ENCODE data around the gene ASRGL1.
"Not testable (repeated sequence)": the region's sequence is repeated elsewhere in the genome, so short reads cannot be mapped to it uniquely, and the experiment has no call there.

ASRGL1 gene

DNA sequence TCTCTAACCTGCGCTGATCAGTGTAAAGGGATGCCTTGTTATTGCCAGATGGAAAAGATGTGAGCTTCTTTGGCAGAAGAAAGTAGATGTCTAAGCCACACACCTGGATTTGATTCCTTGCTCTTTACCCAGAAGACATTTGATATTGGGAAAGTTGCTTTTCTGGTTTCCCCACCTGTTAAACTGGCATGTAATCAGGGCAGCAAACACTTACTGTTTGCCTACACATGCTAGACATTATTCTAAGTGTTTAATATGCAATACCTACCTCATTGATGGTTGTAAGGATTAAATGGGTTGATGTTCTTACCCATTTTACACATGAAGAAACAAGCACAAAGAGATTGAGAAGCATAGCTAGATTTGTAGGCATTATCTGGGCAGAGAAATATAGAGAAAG lies 16.6 kb downstream of the ASRGL1 start:
- DNase-seq (ENCODE audit: low read depth), result no peak
- H3K4me3 ChIP-seq (ENCODE audit: control insufficient read depth, low read depth, low read length), result no peak overlapping the region
- TF ChIP-seq, protein P1, sequence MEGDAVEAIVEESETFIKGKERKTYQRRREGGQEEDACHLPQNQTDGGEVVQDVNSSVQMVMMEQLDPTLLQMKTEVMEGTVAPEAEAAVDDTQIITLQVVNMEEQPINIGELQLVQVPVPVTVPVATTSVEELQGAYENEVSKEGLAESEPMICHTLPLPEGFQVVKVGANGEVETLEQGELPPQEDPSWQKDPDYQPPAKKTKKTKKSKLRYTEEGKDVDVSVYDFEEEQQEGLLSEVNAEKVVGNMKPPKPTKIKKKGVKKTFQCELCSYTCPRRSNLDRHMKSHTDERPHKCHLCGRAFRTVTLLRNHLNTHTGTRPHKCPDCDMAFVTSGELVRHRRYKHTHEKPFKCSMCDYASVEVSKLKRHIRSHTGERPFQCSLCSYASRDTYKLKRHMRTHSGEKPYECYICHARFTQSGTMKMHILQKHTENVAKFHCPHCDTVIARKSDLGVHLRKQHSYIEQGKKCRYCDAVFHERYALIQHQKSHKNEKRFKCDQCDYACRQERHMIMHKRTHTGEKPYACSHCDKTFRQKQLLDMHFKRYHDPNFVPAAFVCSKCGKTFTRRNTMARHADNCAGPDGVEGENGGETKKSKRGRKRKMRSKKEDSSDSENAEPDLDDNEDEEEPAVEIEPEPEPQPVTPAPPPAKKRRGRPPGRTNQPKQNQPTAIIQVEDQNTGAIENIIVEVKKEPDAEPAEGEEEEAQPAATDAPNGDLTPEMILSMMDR (conservative IDR thresholded peaks at IDR 0.05; ENCODE audit: control insufficient read depth, insufficient read depth, low read depth, low read length), result no peak

DNA sequence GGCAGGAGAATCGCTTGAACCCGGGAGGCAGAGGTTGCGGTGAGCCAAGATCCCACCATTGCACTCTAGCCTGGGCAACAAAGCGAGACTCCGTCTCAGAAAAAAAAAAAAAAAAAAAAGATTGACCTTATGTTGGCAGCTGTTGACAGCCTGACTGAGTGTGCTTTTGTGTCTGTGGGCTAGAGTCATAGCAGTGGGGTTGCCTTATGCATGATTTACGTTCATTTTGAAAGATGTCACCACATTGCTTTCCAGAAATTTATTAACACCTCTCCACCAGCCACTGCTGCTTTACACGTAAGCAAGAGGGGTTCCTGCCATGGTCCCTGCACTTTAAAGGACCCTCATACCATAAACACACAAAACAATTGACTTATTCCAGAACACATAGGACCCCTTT lies 21.0 kb downstream of the ASRGL1 start:
- H3K4me3 ChIP-seq (ENCODE audit: control insufficient read depth, low read depth, low read length), result no peak overlapping the region
- TF ChIP-seq, protein P1 (conservative IDR thresholded peaks at IDR 0.05; ENCODE audit: control insufficient read depth, insufficient read depth, low read depth, low read length), result no peak
- no peak for DNase-seq (ENCODE audit: low read depth)

DNA sequence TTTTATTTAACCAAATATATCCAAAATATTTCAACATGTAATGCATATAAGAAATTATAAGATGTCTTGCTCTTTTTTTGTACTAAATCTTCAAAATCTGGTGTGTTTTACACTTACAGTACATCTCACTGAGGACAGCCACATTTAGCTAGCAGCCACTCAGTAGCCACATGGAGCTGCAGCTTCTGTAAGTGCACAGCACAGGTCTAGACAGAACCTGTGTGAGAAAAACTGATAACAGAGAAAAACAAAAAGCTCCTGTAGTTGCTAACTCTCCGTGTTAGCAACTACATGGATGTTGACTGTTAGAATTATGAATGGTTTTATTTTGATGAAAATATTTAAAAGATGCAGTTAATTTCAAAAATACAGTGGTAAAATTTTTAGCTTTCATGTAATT lies 22.2 kb downstream of the ASRGL1 start:
- no peak overlapping the region for H3K4me3 ChIP-seq (ENCODE audit: control insufficient read depth, low read depth, low read length)
- no peak for DNase-seq (ENCODE audit: low read depth)
- TF ChIP-seq, protein P1 (conservative IDR thresholded peaks at IDR 0.05; ENCODE audit: control insufficient read depth, insufficient read depth, low read depth, low read length), result no peak

DNA sequence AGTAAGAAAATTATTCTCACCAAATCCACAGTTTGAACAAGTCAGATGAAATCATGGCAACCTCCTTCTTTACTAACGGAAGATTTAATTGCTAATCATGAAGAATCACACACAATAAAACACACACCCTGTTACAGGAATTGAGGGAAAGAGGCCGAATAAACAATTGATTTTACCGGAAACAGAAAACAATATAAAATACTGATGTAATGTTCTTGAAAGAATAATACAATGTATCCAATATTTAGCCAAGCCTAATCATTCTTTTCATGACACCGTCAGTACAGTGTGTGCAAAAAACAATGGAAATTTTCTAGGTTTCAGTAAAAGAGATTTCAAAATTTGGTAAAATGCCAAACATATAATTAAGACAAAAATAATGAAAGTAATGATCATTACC lies 23.4 kb downstream of the ASRGL1 start:
- no peak for DNase-seq (ENCODE audit: low read depth)

DNA sequence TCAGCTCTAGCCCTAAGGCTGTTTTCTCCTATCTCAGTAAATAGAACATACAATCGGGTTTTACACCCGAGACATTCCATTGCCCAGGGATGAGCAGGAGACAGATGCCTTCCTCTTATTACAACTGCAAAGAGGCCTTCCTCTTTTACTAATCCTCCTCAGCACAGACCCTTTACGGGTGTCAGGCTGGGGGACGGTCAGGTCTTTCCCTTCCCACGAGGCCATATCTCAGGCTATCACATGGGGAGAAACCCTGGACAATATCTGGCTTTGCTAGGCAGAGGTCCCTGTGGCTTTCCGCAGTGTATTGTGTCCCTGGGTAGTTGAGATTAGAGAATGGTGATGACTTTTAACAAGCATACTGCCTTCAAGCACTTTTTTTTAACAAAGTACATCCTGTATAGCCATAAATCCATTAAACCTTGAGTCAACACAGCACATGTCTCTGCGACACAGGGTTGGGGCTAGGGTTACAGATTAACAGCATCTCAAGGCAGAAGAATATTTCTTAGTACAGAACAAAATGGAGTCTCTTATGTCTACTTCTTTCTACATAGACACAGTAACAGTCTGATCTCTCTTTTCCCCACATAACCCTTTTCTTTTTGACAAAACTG lies 31.7 kb downstream of the ASRGL1 start:
- not testable (repeated sequence) for DNase-seq (ENCODE audit: low read depth); H3K4me3 ChIP-seq (ENCODE audit: control insufficient read depth, low read depth, low read length)

More for the DNA sequence above, 23.4 kb downstream of the ASRGL1 start:
- TF ChIP-seq, protein P1 (conservative IDR thresholded peaks at IDR 0.05; ENCODE audit: control insufficient read depth, insufficient read depth, low read depth, low read length), result no peak
- H3K4me3 ChIP-seq (ENCODE audit: control insufficient read depth, low read depth, low read length), result no peak overlapping the region

DNA sequence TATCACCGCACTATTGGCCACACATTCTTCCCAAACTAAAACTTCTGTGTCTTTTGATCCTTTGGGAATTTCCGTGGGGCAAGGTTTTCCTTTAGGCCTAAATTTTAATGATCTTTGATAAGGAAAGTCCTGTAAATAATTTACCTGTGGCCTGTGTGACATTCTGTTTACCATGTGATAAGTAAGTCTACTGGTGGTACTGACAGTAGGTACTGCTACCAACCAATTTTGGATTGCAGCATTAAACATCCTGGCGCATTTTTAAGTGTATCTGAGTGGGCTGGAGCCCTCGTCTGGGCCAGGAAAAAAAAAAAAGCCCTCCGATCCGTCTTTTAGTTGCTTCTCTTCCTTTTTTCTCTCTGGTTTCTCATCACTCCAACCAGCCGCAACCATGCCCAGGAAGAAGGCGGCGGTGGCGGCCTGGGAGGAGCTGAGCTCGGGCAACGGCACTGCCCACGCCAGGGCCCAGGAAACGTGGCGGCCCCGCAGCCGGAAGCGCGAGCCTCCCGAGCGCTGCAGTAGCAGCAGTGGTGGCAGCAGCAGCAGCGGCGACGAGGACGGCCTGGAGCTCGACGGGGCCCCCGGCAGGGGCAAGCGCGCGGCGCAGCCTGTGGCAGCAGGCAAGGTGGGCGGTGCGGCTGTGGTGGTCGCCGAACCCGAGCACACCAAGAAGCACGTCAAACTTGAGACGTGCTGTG lies 33.6 kb downstream of the ASRGL1 start:
- no peak overlapping the region for H3K4me3 ChIP-seq (ENCODE audit: control insufficient read depth, low read depth, low read length)
- DNase-seq (ENCODE audit: low read depth), result no peak
- TF ChIP-seq, protein P1 (conservative IDR thresholded peaks at IDR 0.05; ENCODE audit: control insufficient read depth, insufficient read depth, low read depth, low read length), result no peak

DNA sequence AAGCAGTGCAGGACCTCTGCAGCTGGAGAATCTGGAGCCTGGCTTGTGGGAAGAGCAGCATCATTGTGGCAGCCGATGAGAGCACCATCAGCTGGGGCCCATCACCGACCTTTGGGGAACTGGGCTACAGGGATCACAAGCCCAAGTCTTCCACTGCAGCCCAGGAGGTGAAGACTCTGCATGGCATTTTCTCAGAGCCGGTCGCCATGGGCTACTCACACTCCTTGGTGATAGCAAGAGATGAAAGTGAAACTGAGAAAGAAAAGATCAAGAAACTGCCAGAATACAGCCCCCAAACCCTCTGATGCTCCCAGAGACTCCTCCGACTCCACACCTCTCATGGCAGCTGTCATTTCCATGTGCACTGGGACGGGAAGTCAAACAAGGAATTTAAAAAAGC lies 35.6 kb downstream of the ASRGL1 start:
- no peak for DNase-seq (ENCODE audit: low read depth)
- TF ChIP-seq, protein P1 (conservative IDR thresholded peaks at IDR 0.05; ENCODE audit: control insufficient read depth, insufficient read depth, low read depth, low read length), result no peak
- H3K4me3 ChIP-seq (ENCODE audit: control insufficient read depth, low read depth, low read length), result no peak overlapping the region
